AG10803 (cell line): ENCODE measurements around the gene PAWR.

Experiments used
- DNase-seq: peaks from one replicate; pipeline ENCODE4 v3.0.0; 2010; ENCODE audit warnings: low read depth
- H3K4me3 ChIP-seq: 2 replicates; pipeline ENCODE4 v1.5.1; 2011; ENCODE audit warnings: mild to moderate bottlenecking, low read length, control low read depth
- CTCF ChIP-seq: conservative IDR thresholded peaks from 2 replicates; pipeline ENCODE4 v1.5.1; 2011; ENCODE audit warnings: mild to moderate bottlenecking, low read length, control low read depth, inconsistent platforms

The PAWR gene, protein sequence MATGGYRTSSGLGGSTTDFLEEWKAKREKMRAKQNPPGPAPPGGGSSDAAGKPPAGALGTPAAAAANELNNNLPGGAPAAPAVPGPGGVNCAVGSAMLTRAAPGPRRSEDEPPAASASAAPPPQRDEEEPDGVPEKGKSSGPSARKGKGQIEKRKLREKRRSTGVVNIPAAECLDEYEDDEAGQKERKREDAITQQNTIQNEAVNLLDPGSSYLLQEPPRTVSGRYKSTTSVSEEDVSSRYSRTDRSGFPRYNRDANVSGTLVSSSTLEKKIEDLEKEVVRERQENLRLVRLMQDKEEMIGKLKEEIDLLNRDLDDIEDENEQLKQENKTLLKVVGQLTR

DNA sequence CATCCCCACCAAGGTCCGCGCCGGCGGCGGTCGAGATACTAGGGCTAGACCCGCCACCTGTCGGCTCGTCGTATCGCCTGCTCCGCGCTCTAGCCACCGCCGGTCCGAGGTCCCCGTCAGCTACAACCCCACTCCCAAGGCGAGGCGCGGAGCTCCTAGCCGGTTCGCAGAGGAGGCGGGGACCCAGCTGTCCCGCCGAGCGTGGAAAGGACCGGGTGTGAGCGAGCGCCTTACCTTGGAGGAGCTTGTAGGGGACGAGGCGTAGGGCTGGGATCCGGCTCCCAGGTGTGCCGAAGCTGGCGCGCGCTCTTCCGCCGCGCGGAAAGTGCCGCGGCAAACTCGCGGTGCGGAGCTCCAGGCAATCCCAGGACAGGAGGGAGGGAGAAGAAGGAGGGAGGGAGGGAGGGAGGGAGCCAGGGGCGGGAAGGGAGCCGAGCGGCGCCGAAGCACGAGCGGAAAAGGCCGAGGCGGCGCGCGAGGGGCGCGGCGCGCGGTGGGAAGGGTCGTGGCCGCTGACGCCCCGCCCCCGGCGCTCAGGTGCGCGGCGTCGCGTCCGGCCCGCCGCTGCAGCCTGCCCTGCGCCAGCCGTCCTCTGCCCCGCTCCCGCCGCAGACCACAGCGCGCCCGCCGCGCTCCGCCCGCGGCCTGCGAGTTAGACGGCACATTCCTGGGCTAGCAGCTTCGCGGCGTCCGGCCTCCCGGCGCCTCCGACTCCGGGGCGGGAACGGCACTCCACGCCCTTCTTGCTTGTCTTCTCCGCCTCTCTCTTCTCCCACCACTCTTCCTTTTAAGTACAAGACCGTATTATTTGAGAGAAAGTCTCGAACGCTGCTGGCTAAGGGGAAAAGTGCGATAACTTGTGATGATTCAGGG is at the start of gene PAWR:
Gene PAWR (minus strand): TSS at position 327 of the 873 bp plus-strand sequence. CDS start 720 bp downstream, outside the sequence.
- TF ChIP-seq CTCF = 0 out of 2 replicates have a peak, but pooled peaks have one; percentile 5
- DNase-seq = peak; percentile 89
- H3K4me3 ChIP-seq = peak within 1 kb of the TSS; percentile 90

GRCh38 chr12:79737875-79738718 is 47.3 kb upstream of the PAWR start:
- peak; percentile 68 for TF ChIP-seq CTCF
- DNase-seq = peak; percentile 59
- no peak overlapping the region for H3K4me3 ChIP-seq

GRCh38 chr12:79732638-79733037 is 41.9 kb upstream of the PAWR start:
- no peak for TF ChIP-seq CTCF
- no peak overlapping the region for H3K4me3 ChIP-seq
- DNase-seq = no peak

DNA sequence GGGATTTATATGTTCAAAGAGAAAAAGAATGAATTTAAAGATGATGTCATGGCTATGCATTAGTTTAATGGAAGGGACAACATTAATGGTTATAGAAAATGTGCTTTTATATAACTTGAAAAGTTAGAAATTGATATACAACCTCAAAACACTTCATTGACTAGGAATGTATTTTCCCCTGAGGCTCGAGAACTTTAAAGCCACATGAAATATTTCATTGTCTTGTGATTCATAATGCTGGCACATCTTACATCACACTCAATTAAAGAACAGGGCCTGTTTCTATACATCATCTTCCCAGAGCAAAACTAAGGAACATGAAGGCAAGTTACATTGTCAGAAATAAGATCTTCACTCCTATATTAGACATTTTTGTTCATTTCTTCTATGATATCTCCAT is 35.2 kb upstream of the PAWR start:
- H3K4me3 ChIP-seq = no peak overlapping the region
- DNase-seq = peak; percentile 72
- no peak for TF ChIP-seq CTCF

- no peak for DNase-seq
- H3K4me3 ChIP-seq = no peak overlapping the region
- no peak for TF ChIP-seq CTCF
These were observed 26.2 kb upstream of the PAWR start for GRCh38 chr12:79717006-79717405.

GRCh38 chr12:79715308-79715707 is 24.5 kb upstream of the PAWR start:
- TF ChIP-seq CTCF = no peak
- H3K4me3 ChIP-seq = no peak overlapping the region
- no peak for DNase-seq
